Measurements from ENCODE around the gene PRR12.
"Not testable (repeated sequence)": the region's sequence is repeated elsewhere in the genome, so short reads cannot be mapped to it uniquely, and the experiment has no call there.

PRR12 gene

DNA sequence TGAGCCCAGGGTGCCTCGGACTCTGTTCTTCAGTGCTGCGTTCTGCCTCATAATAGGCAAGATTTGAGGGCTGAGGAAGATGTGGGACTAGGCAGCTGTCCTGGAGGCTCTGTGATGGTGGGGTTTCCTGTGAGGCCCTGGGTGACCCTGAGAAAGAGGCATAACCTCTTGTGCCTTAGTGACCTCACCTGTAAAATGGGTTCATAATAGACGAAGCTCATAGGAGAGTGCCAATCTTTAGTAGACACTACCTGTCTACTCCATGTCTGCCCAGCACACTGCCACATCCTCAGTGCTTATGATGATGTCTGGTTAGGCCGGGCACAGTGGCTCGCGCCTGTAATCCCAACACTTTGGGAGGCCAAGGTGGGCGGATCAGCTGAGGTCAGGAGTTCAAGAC lies 25.6 kb downstream of the PRR12 start:
- no peak for DNase-seq (ENCODE audit: low read depth)

DNA sequence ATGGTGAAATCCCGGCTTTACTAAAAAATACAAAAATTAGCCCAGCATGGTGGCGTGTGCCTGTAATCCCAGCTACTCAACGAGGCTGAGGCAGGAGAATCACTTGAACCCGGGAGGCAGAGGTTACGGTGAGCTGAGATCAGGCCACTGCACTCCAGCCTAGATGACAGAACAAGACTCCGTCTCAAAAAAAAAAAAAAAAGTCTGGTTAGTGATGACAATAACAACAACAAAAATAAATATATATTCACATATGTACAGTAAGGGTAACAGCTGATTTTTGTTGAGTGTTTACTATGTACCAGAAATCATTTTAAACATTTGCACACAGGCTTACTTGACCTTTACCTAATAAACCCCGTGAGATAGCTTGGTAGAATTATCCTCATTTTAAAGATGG lies 26.0 kb downstream of the PRR12 start:
- no peak for DNase-seq (ENCODE audit: low read depth)

DNA sequence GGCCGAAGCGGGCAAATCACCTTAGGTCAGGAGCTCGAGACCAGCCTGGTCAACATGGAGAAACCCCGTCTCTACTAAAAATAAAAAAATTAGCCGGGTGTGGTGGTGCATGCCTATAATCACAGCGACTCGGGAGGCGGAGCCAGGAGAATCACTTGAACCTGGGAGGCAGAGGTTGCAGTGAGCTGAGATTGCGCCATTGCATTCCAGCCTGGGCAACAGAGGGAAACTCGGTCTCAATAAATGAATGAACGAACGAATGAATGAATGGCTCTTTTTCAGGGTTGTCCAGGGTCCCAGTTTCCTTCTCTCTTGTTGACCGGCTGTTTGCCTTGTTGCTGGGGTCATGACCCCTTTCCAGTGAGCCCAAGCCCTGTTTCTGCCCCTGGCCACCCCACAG lies 26.9 kb downstream of the PRR12 start:
- not testable (repeated sequence) for DNase-seq (ENCODE audit: low read depth)

DNA sequence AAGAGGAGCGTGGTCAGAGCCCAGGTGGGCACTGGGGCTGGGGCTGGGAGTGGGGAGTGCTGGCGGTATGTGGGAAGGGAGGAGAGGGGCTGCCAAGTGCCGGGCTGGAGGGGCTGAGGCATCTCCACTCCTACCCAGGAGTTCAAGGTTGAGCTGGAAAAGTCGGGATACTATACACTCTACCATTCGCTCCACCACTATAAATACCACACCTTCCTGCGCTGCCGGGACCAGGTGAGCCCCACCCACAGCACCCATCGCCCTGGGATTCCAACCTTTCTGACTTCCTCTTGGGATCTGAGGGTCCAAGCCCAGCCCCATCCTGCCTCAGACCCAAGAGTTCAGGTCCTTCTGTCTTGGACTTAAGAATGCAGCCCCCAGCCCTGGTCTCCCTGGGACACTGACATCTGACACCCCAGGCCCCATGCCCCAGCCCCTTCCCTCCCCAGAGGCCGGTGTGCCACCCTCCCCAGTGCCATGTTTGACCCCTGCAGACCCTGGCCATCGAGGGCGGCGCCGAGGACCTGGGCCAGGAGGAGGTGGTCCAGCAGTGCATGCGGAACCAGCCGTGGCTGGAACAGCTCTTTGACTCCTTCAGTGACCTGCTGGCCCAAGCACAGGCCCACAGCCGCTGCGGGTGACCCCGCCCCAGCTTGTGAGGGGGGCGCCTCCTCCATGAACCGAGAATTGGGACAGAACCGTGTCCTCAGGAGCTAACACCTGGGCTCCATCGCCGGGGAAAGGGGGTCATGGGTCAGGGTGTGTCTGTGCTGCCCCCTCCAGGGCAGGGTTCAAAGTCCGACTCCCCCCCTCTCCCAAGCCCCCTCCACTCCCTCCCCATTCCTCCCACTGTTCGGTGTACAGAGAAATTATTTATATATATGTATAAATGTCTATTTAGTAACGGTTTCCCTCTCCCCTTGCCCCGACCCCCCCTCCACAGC lies 34.3 kb downstream of the PRR12 start:
- DNase-seq (ENCODE audit: low read depth), result no peak

DNA sequence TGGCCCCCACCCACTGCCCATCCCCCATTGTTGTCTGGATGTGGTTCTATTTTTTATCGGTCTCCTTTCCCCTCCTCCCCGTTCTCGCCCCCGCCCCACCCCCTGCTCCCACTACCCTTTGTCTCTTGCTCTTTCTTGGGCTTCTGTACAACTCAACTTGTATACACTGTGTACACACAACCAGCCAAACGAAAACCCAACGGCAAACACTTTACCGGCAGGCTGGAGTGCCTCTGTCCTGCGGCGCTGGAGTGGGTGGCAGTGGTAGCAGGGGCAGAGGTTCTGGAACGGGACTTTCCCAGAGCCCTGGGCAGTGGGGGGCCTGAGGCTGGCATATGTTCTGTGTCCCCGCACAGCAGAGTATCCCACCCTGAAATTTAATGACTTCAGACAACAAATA lies 35.2 kb downstream of the PRR12 start:
- no peak for DNase-seq (ENCODE audit: low read depth)

DNA sequence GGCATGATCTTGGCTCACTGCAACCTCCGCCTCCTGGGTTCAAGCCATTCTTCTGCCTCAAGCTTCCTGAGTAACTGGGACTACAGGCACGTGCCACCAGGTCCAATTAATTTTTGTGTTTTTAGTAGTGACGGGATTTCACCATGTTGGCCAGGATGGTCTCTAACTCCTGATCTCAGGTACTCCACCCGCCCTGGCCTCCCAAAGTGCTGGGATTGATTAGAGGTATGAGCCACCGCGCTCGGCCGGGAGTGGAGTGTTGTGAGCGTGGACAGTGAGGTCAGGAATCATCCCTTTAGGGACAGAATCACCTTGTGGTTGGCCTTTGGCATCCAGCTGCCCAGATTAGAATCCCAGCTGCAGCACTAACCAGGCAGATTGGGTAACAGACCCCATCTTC lies 38.7 kb downstream of the PRR12 start:
- no peak for DNase-seq (ENCODE audit: low read depth)

DNA sequence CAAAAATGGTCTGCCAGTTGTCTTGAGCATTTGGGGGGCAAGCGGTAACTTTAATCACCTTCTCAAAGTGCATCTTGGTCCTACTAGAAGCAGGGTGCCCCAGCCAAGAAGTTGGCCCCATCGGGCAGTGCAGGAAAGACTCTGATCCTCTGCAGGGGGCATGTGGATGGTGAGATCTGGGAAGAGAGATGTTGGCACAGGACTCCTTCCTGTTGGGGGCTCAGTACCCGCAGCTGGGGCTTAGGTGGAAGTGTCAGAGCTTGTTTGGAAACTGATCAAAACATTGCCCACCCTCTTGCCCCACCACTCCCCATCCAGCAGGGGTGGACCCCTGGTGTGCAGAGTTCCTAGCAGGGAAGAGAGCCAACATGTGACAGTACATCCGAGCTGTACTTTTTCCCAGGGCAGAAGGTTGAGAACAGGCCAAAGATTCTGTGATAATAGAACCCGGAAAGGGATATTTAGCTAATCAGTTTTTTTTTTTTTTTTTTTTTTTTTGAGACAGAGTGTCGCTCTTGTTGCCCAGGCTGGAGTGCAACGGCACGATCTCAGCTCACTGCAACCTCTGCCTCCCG lies 40.1 kb downstream of the PRR12 start:
- no peak for DNase-seq (ENCODE audit: low read depth)

DNA sequence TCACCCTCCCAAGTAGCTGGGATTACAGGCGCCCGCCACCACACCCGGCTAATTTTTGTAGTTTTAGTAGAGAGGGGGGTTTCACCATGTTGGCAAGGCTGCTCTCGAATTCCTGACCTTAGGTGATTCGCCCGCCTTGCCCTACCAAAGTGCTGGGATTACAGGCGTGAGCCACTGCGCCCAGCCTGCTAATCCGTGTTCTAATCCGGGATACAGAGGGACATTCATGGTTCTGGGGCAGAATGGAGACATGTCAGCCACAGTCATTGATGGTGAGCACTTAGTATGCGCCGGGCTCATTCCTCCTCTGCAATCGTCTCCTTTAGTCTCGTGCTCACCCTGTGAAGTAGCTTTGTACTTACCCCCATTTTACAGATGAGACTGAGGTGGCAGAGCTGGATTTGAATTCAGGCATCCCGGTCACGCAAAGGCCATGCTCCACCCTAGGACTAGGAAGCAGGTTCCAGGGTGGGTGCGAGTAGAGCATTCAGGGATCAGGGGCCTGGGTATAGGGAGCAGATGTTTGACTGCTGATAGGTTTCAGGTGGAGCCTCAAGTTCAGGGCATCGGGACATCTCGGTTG lies 40.7 kb downstream of the PRR12 start:
- DNase-seq (ENCODE audit: low read depth), result no peak

DNA sequence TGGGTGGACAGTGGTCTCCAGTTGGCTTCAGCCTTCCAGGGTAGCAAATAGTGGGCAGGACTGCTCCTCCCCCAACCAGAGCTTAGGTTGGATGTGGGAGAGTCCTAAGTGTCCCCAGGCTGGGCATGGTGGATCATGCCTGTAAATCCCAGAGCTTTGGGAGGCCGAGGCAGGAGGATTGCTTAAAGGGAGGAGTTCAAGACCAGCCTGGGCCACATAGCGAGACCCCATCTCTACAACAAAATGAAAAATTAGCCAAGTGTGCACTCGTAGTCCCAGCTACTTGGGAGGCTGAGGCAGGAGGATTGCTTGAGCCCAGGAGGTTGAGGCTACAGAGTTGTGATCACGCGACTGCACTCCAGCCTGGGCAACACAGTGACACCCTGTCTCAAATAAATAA lies 41.6 kb downstream of the PRR12 start:
- DNase-seq (ENCODE audit: low read depth), result no peak

DNA sequence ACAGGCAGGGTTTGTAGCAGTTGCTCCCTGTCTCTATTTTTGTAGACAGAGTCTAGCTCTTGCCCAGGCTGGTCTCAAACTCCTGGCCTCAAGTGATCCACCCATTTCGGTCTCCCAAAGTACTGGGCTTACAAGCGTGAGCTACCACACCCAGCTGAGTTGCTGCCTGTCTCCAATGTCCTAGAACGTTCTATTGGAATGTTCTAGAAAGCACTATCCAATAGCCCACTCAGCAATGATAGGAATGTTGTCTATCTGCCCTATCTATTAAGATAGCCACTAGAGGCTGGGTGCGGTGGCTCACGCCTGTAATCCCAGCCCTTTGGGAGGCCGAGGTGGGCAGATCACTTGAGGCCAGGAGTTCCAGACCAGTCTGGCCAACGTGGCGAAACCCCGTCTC lies 42.3 kb downstream of the PRR12 start:
- DNase-seq (ENCODE audit: low read depth), result not testable (repeated sequence)

DNA sequence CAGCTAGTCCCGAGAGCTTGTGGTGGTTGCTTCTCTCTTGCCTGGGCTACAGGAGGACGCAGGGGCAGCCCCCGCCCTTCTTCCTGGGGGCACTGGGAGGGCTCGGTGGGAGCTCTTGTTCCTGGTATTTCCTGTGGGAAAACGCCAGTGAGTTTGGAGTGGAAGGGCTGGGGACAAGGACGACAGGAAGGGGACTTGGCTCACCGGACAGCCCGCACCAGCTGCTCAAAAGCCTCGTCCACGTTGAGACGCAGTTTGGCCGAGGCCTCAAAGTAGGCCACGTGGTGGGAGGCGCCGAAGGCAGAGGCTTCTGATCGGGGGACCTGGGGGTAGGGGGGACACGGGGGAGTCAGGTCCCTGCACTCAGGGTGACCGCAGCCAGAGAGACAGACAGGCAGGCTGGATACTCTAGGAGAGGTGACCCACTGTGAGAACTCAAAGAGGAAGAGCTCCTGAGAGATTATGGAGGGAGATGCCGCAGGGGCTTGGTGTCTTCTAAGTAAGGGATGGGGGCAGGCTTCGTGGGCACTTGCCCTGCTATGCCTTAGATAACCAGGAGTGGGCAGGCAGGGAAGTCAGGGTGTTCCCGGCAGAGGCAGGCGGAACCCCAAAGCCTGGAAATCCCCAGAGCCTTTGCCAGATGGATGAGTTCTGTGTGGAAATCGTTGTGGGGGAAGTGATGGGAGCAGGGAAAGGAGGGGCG lies 44.7 kb downstream of the PRR12 start:
- no peak for DNase-seq (ENCODE audit: low read depth)

DNA sequence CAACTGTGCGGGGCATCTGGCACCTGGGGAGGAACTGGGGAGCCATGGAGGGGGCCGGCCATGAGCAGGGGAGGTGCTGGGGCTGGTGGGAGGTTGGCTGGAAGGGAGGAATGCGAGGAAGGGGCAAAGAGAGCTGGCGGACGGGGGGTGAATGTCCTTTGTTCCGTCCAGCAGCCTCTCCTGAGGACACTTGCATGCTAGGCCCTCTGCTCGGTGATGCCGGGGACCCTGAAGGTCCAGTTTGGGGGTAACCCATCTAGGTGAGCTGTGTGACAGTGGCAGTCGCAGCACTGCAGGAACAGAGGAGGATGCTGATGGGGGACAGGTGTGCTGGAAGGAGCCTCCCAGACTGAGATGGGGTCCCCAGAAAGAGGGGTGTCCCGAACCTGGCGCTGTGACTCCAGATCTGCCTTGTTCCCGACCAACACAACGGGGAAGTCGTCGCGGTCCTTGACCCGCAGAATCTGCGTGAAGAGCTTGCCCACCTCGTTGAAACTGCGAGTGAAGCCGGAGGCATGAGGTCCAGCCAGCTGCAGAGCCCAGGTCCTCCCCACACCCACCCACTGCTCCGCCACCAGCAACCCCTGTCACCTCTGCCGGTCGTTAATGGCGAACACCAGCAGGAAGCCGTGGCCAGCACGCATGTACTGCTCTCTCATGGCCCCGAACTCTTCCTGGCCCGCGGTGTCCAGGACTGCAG lies 45.4 kb downstream of the PRR12 start:
- DNase-seq (ENCODE audit: low read depth), result no peak

DNA sequence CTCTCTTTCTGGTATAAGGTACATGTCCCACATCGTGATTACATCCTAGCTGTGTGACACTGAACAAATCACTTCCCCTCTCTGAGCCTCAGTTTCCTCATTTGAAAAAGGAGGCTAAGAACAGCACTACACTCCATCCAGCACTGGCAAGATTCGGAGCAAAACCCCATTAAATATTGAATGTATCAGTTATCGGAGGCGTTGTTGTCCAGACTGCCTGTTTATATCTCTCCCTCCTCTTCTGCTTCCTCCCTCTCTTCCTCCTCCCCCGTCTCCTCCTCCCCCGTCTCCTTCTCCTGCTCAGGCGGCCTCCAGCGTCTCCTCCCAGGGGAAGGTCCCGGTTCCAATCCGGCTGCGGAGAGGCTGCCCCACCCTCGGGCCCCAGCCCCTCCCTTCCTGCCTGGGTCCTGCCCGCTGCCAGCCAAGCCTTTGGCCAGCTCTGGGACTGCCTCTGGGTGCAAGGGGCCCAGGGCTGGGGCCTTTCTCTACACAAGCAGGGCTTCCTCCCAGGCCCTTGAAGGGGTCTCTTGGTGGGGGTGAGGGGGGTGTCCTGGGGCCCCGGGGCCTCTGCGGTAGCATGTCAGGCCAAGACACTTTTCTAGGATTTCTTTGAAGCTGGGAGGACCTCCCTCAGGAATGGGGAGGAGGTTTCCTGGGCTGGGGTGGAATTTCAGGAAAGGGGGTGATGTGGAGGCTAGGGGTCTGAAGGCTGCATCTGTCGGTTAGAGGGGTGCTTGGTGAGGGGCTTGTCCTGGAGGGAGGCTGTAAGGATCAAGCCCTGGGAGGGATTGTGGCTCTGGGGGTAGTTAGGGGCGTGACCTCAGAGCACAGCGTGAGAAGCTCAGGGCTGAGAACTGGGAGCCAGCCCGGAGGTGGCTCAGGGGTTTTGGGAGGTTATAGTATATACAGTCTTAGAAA lies 47.1 kb downstream of the PRR12 start:
- no peak for DNase-seq (ENCODE audit: low read depth)

DNA sequence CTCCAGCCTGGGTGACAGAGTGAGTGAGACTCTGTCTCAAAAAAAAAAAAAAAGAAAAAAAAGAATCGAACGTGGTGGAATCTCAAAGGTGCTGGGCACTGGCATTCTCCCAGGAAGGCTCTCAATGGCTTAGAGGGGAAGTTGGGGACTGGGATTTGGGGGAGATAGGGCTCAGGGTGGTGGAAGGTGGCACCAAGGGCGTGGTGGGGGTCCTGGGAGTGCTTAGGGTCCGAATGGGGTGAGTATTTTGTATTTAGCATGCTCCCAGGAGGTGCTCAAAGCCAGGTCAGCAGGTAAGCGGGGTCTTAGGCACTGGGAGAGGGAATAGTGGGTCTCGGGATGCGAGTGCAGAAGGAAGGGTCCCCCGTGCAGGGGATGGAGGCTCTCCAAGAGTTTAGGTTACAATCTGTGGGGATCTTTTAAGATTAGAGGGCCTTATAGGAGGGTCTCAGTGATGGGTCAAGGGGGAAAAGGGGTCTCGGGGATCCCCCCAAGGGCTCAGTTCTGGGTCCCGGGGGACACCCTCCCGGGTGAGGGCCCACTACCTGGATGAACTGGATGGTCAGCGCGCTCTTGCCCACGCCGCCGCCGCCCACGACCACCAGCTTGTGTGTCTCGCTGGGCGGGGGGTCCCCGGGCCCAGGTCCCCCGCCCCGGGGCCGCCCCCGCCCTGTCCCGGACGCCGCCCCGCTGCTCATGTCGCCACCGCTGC lies 48.6 kb downstream of the PRR12 start:
- no peak for DNase-seq (ENCODE audit: low read depth)

DNA sequence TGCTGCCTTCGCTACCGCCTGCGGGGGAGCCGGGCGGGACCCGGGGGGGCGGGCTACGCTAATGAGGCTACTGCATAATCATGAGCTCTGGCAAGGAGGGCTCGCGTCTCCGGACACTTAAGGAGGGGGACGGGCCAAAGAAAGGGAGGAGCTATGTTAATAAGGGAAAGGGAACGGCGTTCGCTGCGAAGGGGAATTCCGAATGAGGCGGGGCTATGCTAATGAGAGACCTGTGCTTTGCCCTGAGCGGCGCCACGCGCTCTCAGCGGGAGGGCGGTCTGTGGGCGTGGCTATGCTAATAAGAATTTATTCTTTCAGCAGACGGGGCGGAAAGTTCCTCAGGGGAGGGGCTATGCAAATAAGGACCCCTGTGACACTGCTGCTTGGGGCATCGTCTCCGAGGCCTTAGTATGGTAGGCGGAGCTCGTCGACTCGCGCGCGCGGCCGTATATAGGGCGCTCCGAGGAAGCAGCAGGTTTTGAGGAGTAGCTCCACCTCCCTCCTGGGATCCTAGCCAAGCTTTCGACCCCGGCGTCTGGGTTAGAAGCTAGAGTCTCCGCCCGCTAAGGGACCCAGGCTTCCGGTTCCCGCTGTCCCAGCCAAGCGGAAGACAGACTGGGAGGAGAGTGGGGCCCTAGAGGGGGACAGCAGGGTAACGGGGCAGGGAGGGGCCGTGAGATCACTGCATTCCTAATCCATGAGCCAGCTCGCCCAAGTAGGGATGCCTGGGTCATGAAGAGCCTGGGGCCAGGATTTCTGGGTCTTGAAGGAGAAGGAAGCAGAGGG lies 49.3 kb downstream of the PRR12 start, which contains the start of gene RRAS:
Gene RRAS, minus strand, starts transcription at position 31 of the 786 bp plus-strand sequence. CDS start 45 bp downstream, outside the sequence.
- peak; percentile 100 for DNase-seq (ENCODE audit: low read depth)

DNA sequence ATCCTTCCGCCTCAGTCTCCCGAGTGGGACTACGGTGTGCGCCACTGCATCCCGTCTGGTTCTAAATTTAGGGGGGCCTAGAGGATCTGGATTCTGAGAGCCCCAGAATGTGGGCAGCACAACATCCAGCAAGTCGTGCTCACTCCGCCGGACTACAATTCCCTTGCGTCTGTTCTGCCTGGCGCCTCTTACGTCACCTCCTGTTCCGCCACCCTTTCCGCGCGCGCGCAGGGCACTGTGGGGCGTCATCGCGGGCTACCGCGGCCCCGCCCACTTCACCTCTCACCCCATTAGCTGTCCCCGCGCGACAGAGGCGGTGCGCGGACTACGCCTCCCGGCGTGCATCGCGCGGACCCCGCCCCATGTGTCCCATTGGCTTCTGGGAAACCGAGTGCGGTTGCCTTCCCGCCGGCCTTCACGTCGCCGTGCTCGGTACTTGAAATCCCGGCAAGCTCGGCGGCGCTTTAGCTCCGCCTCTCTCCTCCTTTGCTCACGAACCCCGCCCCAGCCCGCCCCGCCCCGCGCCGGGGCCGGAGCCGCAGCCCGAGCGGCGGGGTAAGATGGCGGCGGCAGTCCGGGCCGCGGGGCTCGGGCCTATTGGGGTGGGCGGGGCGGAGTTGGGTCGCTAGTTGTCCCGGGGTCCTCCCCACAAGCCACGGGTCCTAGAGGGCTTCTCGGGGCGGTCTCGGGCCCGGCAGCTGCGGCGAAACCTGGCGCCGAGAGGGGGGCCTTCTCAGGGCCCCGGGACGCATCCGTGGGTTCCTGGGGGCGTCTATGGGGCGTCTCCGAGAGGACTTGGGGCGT lies 50.9 kb downstream of the PRR12 start, which contains the start of gene SCAF1:
Gene SCAF1, plus strand, starts transcription at position 522 of the 804 bp plus-strand sequence. CDS start 2,818 bp downstream, outside the sequence.
- peak; percentile 94 for DNase-seq (ENCODE audit: low read depth)

DNA sequence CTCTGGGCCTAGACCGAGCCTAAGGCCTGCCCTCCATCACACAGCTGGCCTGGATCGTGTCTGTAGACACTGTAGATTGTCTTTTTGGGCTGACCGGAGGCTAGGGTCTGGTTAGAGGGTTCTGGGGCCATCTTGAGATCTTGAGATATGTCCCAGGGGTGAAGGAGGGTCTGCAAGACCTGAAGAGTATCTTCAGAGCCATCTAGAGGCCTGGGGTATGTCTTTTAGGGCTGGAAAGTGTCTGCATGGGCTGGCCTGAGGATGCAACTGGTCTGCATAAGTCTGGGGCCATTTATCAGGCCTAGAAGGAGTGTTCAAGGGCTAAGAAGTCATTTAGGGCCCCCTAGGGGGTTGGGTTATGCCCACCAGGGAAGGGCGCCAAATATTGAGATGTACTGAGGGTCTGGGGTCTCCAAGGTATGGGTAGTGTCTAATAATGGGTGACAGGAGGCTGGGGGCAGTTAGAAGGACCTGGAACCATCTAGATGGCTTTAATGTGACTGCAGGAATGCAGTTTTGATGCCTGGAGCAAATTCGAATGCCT lies 51.6 kb downstream of the PRR12 start:
- no peak for DNase-seq (ENCODE audit: low read depth)

DNA sequence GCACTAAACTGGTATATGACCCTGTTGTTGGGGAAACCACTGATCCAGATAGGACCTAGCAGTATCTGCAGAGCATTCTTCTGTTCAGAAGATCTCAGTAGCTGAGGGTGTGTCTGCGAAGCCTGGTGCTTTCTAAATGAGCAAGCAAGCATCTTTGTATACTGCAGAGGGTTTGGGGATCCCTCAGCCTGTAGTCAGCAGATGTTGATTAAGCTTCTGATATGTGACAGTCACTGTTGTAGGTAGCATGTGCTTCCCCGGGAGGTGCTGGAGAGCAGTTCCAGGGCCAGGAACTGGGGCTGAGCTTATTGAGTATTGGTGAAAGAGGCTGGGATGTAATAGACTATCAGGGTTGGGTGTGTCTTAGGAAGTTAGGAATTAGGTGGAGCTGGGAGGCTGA lies 52.5 kb downstream of the PRR12 start:
- no peak for DNase-seq (ENCODE audit: low read depth)
